ENCODE results near the gene CCL17. TPM values are rescaled to one million over a fixed set of nuclear protein-coding genes. Genes with fewer than 3 reads are reported as not detected.
"Not testable (repeated sequence)": the region's sequence is repeated elsewhere in the genome, so short reads cannot be mapped to it uniquely, and the experiment has no call there.

Gene CCL17
- total RNA-seq, 4 donors from 2014 or later, result not detected

- H3K27ac ChIP-seq, result peak overlapping the region; percentile 62 to 80 (median 76)
- no peak for TF ChIP-seq POLR2A (IDR thresholded peaks at IDR 0.05)
- TF ChIP-seq CTCF (IDR thresholded peaks at IDR 0.05), result no peak
- no peak for DNase-seq
- no peaks in the 10 kb centered on the region for H3K36me3 ChIP-seq
- no peaks in the 10 kb centered on the region for H3K27me3 ChIP-seq
- H3K9me3 ChIP-seq, result no peaks in the 10 kb centered on the region
- peaks cover 0 to 16% (median 3%) of the 10 kb centered on the region in 4 donors for H3K4me1 ChIP-seq
- H3K4me3 ChIP-seq, result peak overlapping the region in 1 of 4 donors; percentile 50
Measured at GRCh38 chr16:57371494-57372371, 32.8 kb upstream of the CCL17 start.

- H3K27ac ChIP-seq, result peak within 1 kb of the TSS; percentile 62 to 80 (median 76)
- peak within 1 kb of the TSS; percentile 33 to 56 (median 43) for H3K4me3 ChIP-seq
- TF ChIP-seq POLR2A (IDR thresholded peaks at IDR 0.05) (peak in 1 of 2 donors; percentile 31), CTCF (IDR thresholded peaks at IDR 0.05) (peak in 2 of 6 experiments; percentile 3 to 13)
- no peaks in the 10 kb centered on the region for H3K9me3 ChIP-seq
- H3K4me1 ChIP-seq, result peaks cover 0 to 22% (median 3%) of the 10 kb centered on the region in 4 donors
- DNase-seq, result peak in 2 of 3 donors; percentile 66 to 74
- no peaks in the 10 kb centered on the region for H3K27me3 ChIP-seq
- no peaks in the 10 kb centered on the region for H3K36me3 ChIP-seq
Measured at GRCh38 chr16:57372372-57373116, 32.0 kb upstream of the CCL17 start, which contains the start of gene CX3CL1. CX3CL1 (plus strand) TSS chr16:57372490; CDS start chr16:57372569, 79 bp downstream.

- Histone ChIP-seq H3K27ac (peak overlapping the region; percentile 62 to 80 (median 76)), H3K36me3 (no peaks in the 10 kb centered on the region), H3K4me1 (peaks cover 0 to 24% (median 5%) of the 10 kb centered on the region in 4 donors), H3K9me3 (no peaks in the 10 kb centered on the region), H3K4me3 (peak overlapping the region; percentile 33 to 56 (median 43)), H3K27me3 (no peaks in the 10 kb centered on the region)
- DNase-seq, result no peak
- TF ChIP-seq CTCF (IDR thresholded peaks at IDR 0.05) (no peak), POLR2A (IDR thresholded peaks at IDR 0.05) (no peak)
Measured at GRCh38 chr16:57373117-57373947, 31.2 kb upstream of the CCL17 start.

GRCh38 chr16:57374067-57374534 is 30.5 kb upstream of the CCL17 start:
- no peaks in the 10 kb centered on the region for H3K9me3 ChIP-seq
- no peak for DNase-seq
- H3K4me1 ChIP-seq, result peaks cover 0 to 24% (median 5%) of the 10 kb centered on the region in 4 donors
- H3K36me3 ChIP-seq, result no peaks in the 10 kb centered on the region
- H3K4me3 ChIP-seq, result peak overlapping the region in 3 of 4 donors; percentile 15 to 56 (median 50)
- H3K27me3 ChIP-seq, result no peaks in the 10 kb centered on the region
- H3K27ac ChIP-seq, result peak overlapping the region; percentile 12 to 78 (median 42)
- no peak for TF ChIP-seq CTCF (IDR thresholded peaks at IDR 0.05)

GRCh38 chr16:57374925-57375465 is 29.6 kb upstream of the CCL17 start:
- H3K4me3 ChIP-seq, H3K27ac ChIP-seq: not testable (repeated sequence)

More at GRCh38 chr16:57374925-57375465, 29.6 kb upstream of the CCL17 start:
- not testable (repeated sequence) for H3K36me3 ChIP-seq, H3K27me3 ChIP-seq, H3K9me3 ChIP-seq, DNase-seq
- peaks cover 0 to 24% (median 5%) of the 10 kb centered on the region in 4 donors for H3K4me1 ChIP-seq
